ENCODE results near the gene CXCR3.
"Not testable (repeated sequence)": the region's sequence is repeated elsewhere in the genome, so short reads cannot be mapped to it uniquely, and the experiment has no call there.

Gene CXCR3

DNA sequence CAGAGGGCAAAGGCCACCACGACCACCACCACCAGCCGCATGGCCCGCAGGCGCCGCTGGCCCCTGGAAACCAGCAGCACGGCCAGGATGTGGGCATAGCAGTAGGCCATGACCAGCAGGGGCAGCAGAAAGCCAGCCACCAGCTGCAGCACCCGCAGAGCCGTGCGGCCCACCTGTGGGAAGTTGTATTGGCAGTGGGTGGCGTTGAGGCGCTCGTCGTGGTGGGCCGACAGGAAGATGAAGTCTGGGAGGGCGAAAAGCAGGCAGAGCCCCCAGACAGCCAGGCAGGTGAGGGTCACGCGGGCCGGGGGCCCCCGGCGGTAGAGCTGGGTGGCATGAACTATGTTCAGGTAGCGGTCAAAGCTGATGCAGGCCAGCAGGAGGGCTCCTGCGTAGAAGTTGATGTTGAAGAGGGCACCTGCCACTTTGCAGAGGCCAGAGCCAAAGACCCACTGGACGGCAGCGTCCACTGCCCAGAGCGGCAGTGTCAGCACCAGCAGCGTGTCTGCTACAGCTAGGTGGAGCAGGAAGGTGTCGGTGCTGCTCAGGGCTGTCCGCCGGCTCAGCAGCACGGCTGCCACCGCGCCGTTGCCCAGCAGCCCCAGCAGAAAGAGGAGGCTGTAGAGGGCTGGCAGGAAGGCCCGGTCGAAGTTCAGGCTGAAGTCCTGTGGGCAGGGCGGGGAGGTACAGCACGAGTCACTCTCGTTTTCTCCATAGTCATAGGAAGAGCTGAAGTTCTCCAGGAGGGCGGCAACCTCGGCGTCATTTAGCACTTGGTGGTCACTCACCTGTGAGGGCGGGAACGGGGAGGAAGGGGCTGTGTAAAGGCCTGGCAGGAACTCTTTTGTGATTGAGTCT lies 1.4 kb downstream of the CXCR3 start:
- peak; percentile 35 for DNase-seq (ENCODE audit: low read depth, low spot score)
- no peak overlapping the region for H3K4me3 ChIP-seq (ENCODE audit: low read length)

DNA sequence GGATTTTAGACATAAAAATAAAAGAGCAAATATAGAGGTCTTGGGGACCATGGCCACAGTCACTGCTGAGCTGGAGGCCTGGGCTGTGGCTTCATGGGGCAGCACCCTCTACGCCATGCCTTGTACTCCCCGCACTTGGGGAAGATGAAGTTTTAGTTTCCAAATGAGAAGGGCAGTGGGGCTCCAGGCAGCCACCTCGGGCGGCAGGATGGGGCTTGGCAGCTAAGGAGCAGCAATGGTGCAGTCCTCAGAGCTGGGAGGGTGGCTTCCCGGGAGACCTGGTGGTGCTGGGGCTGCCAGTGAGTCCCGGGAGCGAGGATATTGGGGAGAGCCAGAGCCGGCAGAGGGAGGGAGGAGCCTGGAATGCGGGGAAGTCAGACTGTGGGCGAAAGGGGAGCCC lies 2.4 kb downstream of the CXCR3 start:
- no peak overlapping the region for H3K4me3 ChIP-seq (ENCODE audit: low read length)
- DNase-seq (ENCODE audit: low read depth, low spot score) = no peak

DNA sequence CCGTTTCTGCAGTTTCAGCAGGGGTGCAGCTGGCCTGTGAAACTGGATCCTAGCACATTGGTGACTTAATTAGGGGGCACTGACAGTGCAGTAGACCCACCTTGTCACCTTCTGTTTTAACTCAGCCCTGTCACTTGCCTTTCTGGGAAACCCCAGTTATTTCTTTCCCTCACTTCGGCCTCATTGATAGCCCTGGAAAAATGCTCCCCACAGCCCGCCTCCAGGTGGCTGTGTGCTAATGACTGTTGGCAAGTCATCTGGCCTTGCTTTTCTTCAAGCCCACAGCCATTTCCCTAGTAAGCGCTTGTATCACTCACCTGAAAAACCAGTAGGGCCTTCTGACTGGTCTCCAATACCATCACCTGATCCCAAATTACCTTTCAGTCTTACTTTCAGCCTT lies 3.3 kb downstream of the CXCR3 start:
- H3K4me3 ChIP-seq (ENCODE audit: low read length) = no peak overlapping the region
- DNase-seq (ENCODE audit: low read depth, low spot score) = no peak

DNA sequence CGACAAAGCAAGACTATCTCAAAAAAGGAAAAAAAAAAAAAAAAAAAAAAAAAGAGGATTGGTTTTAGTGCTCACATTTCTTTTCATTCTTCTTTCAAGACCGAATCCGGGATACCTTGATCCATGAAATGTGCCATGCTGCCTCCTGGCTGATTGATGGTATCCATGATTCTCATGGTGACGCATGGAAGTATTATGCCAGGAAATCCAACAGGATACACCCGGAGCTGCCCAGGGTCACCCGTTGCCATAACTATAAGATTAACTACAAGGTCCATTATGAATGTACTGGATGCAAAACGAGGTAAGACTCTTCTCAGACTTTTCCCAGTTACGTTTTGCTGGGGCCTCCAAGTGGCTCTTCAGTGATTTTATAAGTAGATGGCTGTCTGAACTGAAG lies 6.1 kb downstream of the CXCR3 start:
- no peak overlapping the region for H3K4me3 ChIP-seq (ENCODE audit: low read length)

DNA sequence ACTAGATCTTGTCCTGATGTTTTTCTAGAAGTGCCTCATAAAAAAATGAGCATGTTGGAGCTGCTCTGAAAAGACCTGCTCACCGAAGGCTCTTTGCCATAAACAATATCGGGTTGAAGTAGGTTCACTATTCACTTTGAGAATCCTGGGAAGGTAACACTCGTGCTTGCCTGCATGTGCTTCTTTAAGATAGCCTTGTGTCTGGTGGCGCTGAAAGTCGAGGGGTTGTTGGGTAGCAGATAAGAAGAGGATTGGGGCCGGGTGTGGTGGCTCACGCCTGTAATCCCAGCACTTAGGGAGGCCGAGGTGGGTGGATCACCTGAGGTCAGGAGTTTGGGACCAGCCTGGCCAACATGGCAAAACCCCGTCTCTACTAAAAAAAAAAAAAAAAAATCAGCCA lies 6.6 kb downstream of the CXCR3 start:
- not testable (repeated sequence) for DNase-seq (ENCODE audit: low read depth, low spot score); H3K4me3 ChIP-seq (ENCODE audit: low read length)

More for the DNA sequence above, 6.1 kb downstream of the CXCR3 start:
- DNase-seq (ENCODE audit: low read depth, low spot score) = no peak

DNA sequence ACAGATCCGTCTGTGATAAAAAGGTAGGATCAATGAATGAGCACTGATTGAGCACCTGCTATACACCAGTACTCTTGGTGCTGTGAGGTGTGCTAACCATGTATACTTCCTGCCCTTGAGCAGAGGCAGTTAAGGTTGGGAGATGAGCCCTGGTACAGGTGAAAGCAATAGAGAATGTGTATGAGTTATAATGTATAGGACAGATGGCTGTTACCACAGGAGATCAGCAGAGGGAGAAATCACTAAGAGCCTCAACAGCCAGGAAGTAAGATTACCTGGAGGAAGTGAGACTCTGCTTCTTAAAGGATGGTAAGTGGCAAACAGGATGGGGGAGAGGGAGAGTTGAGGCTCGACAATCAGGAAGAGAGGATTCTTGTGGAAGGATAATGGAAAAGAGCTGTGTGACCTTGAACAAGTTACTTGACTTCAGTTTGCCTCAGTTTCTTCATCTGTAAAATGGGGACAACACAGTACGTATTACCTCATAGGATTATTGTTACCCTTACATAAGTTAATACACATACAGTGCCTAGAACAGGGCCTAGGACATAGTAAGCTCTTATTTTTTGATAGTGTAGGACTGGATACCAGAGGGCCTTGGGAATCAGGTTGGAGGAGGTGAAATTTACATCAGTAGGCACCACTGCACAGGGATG lies 9.1 kb downstream of the CXCR3 start:
- peak; percentile 59 for DNase-seq (ENCODE audit: low read depth, low spot score)
- no peak overlapping the region for H3K4me3 ChIP-seq (ENCODE audit: low read length)

DNA sequence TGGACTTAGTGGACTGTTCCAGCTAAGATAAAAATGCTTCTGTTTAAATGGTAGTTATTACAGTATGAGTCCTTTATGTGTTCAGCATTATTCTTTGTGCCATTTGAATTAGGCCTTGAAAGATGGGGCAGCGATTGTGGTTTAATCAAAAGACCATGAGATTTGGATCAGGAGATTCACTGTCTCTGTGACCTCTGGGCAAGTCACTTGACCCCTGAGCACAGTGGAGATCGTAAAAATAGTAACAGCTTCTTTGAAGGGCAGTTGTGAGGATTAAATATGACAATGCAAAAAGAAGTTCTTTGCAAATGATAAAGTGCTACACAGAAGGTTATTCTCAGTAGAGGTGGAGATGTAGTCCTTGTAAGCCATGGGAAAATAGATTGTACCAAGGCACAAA lies 10.8 kb downstream of the CXCR3 start:
- no peak for DNase-seq (ENCODE audit: low read depth, low spot score)
- H3K4me3 ChIP-seq (ENCODE audit: low read length) = no peak overlapping the region

DNA sequence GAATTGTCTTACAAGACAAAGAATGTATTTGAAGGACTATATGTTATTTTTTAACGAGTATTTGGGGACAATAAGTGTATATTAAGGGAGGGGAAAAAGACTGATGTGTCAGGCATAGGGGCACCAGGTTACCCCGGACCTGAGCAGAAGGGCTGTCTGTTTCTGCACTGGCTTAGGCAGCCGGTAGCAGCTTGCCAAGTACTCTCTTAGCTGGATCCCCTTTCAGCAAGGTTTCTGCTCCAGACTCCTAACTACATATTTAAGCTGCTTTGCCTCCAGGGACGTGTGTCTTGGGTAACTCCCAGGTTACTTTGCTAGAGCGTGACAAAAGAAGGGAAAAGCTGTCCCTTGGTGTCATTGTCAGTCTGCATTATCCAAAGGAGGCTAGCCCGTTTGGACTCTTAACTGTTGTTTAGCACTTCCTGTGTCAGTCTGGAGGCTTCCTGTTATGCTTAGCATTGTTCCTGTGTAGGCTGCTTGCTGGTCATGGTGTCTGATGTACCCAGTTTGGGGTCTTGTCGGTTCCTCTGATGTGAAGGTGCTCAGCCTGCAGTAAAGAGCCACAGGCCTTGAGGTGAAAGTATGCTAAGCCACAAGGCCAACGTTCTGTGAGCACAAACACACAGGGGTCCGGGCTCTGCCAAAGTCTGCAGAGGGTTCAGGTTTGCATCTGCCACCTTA lies 11.6 kb downstream of the CXCR3 start:
- peak overlapping the region; percentile 0 for H3K4me3 ChIP-seq (ENCODE audit: low read length)
- DNase-seq (ENCODE audit: low read depth, low spot score) = peak; percentile 78

DNA sequence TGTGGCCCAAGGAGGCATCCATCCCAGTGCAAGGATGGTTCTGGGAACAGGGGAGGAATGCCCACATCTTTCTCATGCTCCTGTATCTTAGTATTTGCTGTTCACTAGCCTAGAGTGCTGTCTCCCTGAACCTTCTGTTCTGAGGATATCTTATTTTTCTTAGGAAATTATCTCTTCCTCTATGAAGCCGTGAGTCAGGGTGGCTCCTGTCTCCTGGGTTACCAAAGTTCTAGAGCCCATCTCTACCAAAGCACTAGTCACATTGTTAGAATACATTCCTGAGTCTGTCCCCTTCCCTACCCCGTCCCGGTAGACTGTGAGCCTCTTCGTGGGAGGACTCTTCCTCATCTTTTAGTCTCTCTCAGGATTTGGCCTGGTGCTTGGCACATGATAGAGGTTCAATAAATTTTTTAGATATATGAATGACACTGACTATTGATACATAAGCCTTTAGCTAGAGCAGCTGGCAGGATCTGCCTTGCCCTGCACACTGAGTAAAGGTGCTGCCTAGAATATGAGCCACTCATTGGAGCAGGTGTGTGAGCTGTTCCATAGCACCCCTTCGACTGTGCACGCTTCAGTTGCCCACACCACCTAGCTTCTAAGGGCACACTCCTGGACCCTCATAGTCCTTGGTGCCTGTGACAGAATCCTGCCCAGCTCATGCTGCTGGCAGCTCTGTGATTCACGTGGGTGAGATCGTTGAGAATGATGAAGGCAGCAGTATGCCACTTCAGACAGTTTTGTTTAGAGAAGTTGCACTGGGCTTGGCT lies 13.3 kb downstream of the CXCR3 start:
- H3K4me3 ChIP-seq (ENCODE audit: low read length) = no peak overlapping the region
- no peak for DNase-seq (ENCODE audit: low read depth, low spot score)

DNA sequence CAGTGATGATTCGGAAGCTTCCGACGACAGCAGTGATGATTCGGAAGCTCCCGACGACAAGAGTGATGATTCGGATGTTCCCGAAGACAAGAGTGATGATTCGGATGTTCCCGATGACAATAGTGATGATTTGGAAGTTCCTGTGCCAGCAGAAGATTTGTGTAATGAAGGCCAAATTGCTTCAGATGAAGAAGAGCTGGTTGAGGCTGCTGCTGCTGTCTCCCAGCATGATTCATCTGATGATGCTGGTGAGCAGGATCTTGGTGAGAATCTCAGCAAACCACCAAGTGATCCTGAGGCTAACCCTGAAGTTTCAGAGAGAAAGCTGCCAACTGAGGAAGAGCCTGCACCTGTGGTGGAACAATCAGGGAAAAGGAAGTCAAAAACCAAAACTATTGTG lies 14.2 kb downstream of the CXCR3 start:
- H3K4me3 ChIP-seq (ENCODE audit: low read length) = no peak overlapping the region
- no peak for DNase-seq (ENCODE audit: low read depth, low spot score)

DNA sequence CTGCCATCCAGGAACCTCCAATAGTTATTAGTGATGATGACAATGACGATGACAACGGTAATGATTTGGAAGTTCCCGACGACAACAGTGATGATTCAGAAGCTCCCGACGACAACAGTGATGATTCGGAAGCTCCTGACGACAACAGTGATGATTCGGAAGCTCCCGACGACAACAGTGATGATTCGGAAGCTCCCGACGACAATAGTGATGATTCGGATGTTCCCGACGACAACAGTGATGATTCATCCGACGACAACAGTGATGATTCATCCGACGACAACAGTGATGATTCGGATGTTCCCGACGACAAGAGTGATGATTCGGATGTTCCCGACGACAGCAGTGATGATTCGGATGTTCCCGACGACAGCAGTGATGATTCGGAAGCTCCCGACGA lies 14.7 kb downstream of the CXCR3 start:
- no peak for DNase-seq (ENCODE audit: low read depth, low spot score)
- H3K4me3 ChIP-seq (ENCODE audit: low read length) = no peak overlapping the region

DNA sequence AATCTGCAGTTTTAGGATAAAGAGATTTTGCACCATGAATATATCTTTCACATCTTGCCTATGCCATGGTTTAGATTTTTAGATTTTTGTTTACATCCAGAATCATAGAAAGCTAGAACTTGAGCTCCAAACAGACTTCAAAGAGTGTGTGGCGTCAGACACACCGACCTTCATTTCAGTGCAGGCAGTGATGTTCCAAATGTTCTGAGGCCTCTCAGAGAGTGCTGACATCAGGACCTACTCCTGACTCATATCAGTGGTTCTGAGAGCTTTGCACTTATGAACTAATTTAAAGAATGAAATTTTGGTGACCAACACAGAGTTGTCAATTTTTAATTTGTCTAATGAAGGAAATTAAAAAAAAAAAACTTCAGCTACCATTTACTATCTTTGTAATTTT lies 18.3 kb downstream of the CXCR3 start:
- no peak overlapping the region for H3K4me3 ChIP-seq (ENCODE audit: low read length)
- no peak for DNase-seq (ENCODE audit: low read depth, low spot score)

DNA sequence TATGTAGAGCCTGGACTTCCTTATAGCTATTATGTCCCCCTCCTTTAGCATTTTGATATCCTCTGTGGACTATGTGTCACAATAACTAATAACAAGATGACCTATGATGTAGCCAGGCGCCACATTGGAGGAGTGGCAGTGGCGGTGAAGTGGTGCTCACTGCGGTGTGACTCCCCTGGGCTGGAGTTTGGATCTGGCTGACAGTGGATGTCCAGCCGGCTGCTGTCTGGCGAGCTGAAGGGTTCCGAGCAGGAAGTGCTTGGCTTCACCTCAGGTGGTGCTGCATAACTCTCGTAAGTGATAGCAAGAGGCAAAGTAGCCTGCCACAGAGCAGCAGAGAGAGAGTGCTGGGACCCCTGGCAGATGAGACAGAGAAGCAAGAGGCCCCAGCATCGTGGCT lies 25.1 kb downstream of the CXCR3 start:
- DNase-seq (ENCODE audit: low read depth, low spot score); H3K4me3 ChIP-seq (ENCODE audit: low read length): not testable (repeated sequence)

DNA sequence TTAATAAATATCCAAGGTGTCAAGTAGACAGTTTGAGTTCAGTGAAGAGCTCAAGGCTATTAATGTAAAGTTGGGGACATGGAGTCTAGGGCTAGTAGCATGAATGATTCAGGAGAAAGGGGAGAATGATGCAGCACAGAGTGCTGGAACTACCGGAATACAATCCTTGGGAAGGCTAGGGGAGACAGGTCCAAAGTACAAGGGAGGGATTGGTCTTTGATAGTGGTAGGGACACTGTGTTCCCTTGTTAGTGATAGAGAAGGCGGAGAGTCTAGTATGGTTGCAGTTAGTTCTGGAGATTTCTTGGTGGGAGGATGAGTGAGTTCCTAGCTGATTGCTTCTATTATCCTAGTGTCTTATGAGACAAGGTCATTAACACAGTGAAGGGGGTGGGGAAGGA lies 31.4 kb downstream of the CXCR3 start:
- no peak overlapping the region for H3K4me3 ChIP-seq (ENCODE audit: low read length)
- DNase-seq (ENCODE audit: low read depth, low spot score) = no peak

DNA sequence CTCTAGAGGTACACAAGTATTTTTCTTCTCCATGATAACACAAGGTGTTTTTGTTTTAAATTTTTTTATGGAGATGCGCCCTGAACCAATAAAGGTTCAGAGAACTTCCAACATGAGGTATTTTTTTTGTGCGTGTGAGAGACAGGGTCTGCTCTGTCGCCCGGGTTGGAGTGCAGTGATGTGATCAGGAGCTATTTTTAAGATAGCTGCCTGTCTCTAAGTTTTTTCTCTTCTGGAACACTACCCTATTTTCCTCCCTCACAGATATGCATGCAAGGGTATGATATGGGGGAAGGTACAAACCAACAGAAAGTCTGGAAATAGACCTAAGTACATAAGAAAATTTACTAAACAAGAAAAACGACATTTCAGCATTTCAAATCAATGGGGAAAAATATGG lies 37.1 kb downstream of the CXCR3 start:
- no peak overlapping the region for H3K4me3 ChIP-seq (ENCODE audit: low read length)
- DNase-seq (ENCODE audit: low read depth, low spot score) = no peak

DNA sequence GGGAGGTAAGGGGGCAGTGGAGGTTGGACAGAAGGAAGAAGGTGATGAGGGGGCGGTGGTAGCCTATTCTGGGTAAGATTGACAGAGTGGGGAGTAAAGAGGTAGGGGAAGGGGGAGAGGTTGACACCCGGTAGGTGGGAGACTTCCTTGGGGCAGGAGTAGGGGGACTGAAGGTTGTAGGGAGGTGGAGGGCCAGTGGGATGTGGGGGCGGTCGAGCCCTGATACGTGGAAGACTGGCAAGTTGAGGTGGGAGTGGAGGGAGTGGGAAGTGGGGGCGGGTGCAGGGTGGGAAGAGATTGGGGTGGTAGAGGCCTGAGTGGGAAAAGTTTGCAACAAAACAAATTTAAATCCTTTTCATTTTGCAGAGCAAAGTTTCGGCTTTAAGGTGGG lies 38.3 kb downstream of the CXCR3 start:
- no peak for DNase-seq (ENCODE audit: low read depth, low spot score)
- no peak overlapping the region for H3K4me3 ChIP-seq (ENCODE audit: low read length)

DNA sequence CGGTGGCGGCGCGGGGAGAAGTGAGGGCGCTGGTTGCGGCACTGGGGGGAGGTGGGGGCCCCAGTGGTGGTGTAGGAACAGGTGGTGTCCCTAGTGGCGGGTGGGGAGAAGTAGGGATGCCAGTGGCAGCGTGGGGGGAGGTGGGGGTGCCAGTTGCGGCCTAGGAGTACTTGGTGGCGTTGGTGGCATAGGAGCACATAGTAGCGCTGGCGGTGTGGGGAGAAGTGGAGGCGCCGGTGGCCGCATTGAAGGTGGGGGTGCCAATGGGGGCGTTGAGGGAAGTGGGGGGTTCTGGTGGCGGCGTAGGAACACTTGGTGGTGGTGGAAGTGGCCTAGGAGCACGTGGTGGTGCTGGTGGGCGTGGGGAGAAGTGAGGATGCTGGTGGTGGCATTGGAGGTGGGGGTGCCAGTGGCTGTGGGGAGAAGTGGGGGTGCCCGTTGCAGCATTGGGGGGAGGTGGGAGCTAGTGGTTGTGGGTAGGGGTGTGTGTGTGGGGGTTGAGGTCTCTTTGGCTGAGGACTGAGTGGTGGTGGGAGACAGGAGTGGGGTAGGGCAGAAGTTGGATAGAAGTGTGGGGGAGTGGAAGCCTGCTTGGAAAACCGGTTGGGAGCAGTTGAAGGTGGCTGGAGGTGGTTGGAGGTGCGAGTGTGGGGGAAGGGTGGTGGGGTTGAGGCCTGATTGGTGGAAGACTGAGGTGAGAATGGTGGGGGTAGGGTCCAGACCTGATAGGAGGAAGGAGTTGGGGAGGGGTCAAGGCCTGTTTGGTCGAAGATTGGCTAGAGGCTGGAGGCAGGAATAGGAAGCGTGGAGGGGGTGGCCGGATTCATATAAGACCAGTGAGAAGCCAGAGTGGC lies 38.9 kb downstream of the CXCR3 start:
- no peak for DNase-seq (ENCODE audit: low read depth, low spot score)
- H3K4me3 ChIP-seq (ENCODE audit: low read length) = no peak overlapping the region

DNA sequence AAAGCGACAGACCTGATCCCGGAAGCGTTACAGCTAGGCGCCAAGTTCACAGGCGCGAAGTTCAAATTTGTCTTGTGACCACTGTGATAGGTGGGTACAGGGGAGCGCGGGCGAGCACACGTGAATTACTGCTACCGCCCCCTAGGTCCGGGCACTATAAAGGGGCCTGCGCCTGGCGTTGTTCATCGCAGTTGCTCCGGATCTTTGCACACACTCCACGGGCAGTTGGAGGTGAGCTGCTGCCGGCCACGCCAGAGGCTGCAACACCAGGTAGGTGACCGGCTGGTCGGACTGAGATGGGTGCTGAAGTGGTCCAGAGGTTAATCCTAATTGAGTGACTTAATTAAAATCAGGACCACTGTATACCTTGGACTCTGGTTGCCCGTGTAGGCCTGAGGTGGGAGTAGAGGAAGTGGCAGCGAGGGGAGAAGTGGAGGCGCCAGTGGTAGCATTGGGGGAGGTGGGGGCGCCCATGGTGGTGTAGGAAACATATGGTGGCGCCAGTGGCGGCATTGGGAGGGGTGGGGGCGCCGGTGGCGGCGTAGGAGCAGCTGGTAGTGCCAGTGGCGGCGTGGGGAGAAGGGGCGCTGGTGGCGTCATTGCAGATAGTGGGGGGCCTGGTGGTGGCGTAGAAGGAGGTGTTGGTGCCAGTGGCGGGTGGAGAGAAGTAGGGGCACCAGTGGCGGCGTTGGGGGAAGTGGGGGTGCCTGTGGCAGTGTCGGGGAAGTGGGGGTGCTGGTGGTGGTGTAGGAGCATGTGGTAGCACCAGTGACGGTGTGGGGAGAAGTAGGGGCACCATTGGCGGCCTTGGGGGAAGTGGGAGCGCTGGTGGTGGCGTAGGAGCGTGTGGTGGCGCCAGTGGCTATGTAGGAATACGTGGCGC lies 39.8 kb downstream of the CXCR3 start, which contains the start of gene GCNA:
GCNA (plus strand) TSS at position 185 of the 883 bp plus-strand sequence. CDS start 2,385 bp downstream, outside the sequence.
- DNase-seq (ENCODE audit: low read depth, low spot score) = no peak
- H3K4me3 ChIP-seq (ENCODE audit: low read length) = no peak within 1 kb of the TSS
